ENCODE results near the gene EXOC6B.

The EXOC6B gene

DNA sequence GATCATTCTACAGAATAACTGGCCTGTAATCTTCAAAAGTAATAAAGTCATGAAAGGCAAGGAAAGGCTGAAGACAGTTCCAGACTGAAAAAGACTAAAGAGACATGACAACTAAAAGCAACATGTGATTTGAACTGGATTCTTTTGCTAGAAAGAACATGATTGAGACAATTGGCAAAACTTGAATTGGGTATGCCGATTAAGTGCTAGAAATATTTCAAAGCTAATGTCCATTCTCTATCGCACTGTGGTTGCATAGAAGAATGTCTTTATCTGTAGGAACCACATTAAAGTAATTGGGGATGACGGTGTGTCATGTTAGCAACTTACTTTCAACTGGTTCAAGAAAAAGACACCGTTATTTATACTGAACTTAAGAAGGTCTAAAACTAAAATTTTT is 98.5 kb downstream of the EXOC6B start:
- DNase-seq, result no peak

DNA sequence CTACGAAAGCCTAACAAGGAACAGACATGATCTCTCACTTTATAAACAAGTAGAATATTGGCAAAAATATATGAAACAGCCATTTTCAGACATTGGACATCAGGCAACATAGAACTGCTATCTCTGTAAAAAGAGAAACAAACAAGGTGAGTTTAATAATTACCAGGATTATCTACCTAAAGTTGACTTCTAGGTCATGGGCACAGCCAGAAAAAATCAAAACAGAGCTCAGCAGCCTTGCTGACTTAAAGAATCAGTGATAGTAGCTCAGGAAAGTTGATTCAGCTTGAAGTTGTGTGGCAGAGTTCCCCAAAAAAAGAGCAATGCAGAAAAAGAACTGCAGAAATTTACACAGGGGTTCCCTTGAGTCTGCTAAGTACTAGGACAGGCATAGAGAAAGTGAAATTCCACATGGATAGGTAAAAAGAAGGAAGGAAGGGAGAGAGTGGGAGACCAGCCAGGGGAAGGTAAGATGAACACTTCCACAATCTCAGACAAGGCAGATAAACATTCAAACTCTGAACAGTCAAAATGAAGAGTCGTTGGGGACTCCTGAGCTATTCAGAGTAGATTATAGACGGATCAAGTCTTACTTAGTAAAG is 102.0 kb downstream of the EXOC6B start:
- no peak for DNase-seq

- DNase-seq, result no peak
These were observed 103.3 kb downstream of the EXOC6B start for GRCh38 chr2:72722492-72723070.

DNA sequence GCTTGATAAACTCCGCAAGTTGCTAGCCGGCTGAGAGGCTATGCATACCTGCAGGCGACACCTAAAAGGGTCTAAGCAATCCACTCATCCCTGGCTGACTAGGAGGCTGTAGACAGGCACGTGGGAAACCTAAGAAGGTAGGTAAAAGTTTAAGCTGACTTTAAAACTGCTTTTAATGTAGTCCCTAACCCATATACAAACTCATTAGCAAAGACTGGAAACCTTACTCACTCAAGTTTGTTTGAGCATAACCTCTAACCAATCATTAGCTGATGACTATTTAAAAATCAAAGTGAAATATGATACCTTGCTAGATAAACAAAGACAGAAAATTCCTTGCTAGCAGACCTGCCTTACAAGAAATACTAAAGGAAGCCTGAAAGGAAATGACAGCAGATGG is 106.4 kb downstream of the EXOC6B start:
- no peak for DNase-seq

- DNase-seq, result no peak
These were observed 107.0 kb downstream of the EXOC6B start for GRCh38 chr2:72718876-72719275.

- no peak for DNase-seq
These were observed 109.2 kb downstream of the EXOC6B start for GRCh38 chr2:72716601-72717000.

DNA sequence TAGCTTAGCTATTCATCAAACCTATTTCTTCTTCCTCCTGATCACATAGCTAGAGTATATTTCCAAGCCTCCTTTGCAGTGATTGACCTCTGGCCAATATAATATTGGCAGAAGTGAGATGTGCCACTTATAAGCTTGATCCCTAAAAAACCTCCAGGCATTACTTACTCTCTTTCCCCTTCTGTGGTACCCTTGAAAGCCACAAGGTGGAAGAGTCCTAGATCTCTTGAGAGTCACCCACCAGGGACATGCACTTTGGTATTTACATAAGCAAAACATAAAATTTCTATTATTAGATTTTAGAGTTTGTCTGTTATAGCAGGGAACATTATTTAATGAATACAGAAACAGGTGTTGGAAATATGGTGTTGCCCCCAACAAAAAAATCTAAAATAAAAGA is 112.0 kb downstream of the EXOC6B start:
- DNase-seq, result no peak

DNA sequence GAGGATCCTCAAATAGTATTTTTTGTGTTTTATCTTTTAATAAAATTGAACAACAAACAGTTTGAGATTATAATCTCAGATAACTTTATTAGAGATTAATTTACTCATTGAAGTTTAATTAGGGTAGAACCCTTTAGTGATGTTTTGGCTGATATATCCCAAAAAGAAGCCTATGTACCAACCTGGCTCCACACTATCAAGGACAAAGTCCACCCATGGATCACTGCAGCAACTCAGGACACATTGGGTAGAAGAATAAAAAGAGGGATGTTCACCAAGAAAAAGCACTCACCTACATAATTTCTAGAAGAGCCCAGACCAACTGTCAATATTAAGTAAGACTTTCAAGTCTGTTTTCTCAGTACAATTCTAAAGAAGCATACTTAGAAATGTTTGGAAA is 112.9 kb downstream of the EXOC6B start:
- no peak for DNase-seq

- DNase-seq, result no peak
These were observed 113.5 kb downstream of the EXOC6B start for GRCh38 chr2:72712304-72712703.

GRCh38 chr2:72710418-72711152 is 115.2 kb downstream of the EXOC6B start:
- DNase-seq, result no peak

DNA sequence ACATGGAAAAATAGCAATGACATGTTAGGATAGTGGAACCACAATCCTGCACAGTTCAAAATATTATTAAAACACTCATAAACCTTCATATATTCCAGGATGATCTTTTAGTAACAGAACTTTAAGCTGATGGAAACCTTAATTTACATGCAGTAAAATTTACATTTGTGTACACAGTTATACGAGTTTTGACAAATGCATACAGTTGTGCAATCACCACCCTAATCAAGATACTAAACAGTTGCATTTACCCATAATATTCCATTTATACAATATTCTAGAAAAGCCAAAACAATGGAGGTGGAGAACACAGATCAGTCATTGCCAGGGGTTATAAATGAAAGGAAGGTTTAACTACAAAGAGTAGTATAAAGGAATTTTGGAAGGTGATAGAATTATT is 117.6 kb downstream of the EXOC6B start:
- DNase-seq, result no peak

GRCh38 chr2:72698300-72698699 is 127.5 kb downstream of the EXOC6B start:
- DNase-seq, result no peak

GRCh38 chr2:72696559-72696958 is 129.3 kb downstream of the EXOC6B start:
- no peak for DNase-seq

- DNase-seq, result no peak
These were observed 130.2 kb downstream of the EXOC6B start for GRCh38 chr2:72695676-72696075.

- no peak for DNase-seq
These were observed 130.9 kb downstream of the EXOC6B start for GRCh38 chr2:72694715-72695496.

GRCh38 chr2:72689579-72690195 is 136.1 kb downstream of the EXOC6B start:
- DNase-seq, result no peak

- no peak for DNase-seq
These were observed 140.1 kb downstream of the EXOC6B start for GRCh38 chr2:72685638-72686213.

- no peak for DNase-seq
These were observed 143.8 kb downstream of the EXOC6B start for GRCh38 chr2:72682061-72682460.

DNA sequence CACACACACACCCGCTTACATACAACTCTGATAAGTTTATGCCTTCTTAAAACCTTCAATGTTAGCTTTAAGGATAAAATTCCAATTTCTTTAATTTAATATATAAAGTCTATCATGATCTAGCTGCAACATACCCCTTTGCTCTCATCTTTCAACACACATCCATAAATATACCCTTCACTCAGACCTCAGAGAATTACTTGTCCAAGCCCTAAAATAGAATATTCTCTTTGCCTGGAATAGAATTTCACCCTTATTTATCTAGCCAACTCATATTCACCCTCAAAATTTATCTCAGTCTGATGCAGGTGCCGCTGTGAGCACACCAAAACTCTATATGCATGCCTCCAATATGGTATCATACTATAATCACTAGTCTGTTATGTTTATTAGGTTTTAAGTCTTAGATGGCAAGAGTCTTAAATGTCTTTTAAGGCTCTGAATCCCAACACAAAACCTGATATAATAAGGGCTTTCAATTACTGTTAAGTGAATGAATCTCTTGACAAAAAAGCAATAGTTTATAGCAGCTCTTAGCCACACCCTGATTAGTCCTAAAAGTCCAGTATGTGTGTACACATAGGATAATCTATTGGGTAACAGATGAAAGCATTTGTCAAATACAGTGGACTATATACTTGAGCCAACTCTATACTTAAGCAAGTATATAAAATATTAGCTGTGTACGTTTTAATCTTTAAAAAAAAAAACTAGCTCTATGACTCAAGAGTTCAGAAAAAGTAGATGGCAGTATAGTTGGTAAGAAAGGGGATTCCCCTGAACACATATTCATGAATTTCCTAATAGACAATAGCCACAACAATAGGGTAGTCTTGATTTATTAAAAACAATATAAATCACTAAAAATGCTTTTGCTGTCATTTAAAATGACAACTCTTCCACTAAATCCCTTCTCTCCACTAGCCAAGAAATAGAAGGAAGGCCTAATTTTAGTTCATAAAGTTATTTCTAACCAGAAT is 144.5 kb downstream of the EXOC6B start:
- DNase-seq, result no peak

- no peak for DNase-seq
These were observed 147.8 kb downstream of the EXOC6B start for GRCh38 chr2:72678024-72678423.

GRCh38 chr2:72676341-72677025 is 149.3 kb downstream of the EXOC6B start:
- DNase-seq, result no peak

All from NCI-H1436 (cell line).